Measurements from ENCODE around the gene CYP21A2. TPM values are rescaled to one million over a fixed set of nuclear protein-coding genes. Genes with fewer than 3 reads are reported as not detected.
"Not testable (repeated sequence)": the region's sequence is repeated elsewhere in the genome, so short reads cannot be mapped to it uniquely, and the experiment has no call there.

CYP21A2 gene
- total RNA-seq, 2 experiments from 2014 or later, result 0.16 to 0.27 TPM

GRCh38 chr6:32038878-32039277 lies 663 bp downstream of the CYP21A2 start:
- H3K9me3 Mint-ChIP-seq; H3K27ac Mint-ChIP-seq; H3K36me3 Mint-ChIP-seq (ENCODE audit: low read depth); H3K4me1 Mint-ChIP-seq (ENCODE audit: low read depth); CTCF ChIA-PET; H3K4me3 Mint-ChIP-seq; H3K27me3 Mint-ChIP-seq; ATAC-seq; POLR2A ChIA-PET; DNase-seq; intact Hi-C loops (cut with micrococcal nuclease): not testable (repeated sequence)

DNA sequence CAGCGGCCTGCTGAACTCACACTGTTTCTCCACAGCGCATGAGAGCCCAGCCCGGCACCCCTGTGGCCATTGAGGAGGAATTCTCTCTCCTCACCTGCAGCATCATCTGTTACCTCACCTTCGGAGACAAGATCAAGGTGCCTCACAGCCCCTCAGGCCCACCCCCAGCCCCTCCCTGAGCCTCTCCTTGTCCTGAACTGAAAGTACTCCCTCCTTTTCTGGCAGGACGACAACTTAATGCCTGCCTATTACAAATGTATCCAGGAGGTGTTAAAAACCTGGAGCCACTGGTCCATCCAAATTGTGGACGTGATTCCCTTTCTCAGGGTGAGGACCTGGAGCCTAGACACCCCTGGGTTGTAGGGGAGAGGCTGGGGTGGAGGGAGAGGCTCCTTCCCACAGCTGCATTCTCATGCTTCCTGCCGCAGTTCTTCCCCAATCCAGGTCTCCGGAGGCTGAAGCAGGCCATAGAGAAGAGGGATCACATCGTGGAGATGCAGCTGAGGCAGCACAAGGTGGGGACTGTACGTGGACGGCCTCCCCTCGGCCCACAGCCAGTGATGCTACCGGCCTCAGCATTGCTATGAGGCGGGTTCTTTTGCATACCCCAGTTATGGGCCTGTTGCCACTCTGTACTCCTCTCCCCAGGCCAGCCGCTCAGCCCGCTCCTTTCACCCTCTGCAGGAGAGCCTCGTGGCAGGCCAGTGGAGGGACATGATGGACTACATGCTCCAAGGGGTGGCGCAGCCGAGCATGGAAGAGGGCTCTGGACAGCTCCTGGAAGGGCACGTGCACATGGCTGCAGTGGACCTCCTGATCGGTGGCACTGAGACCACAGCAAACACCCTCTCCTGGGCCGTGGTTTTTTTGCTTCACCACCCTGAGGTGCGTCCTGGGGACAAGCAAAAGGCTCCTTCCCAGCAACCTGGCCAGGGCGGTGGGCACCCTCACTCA lies 1.4 kb downstream of the CYP21A2 start:
- not testable (repeated sequence) for H3K36me3 Mint-ChIP-seq (ENCODE audit: low read depth)

GRCh38 chr6:32040299-32041049 lies 2.3 kb downstream of the CYP21A2 start:
- DNase-seq; ATAC-seq; CTCF ChIA-PET; H3K27me3 Mint-ChIP-seq; H3K36me3 Mint-ChIP-seq (ENCODE audit: low read depth); H3K4me3 Mint-ChIP-seq; H3K9me3 Mint-ChIP-seq; intact Hi-C loops (cut with micrococcal nuclease); H3K4me1 Mint-ChIP-seq (ENCODE audit: low read depth); H3K27ac Mint-ChIP-seq; POLR2A ChIA-PET: not testable (repeated sequence)

More for the DNA sequence above, 1.4 kb downstream of the CYP21A2 start:
- H3K27me3 Mint-ChIP-seq; CTCF ChIA-PET; intact Hi-C loops (cut with micrococcal nuclease); ATAC-seq; H3K9me3 Mint-ChIP-seq; H3K4me1 Mint-ChIP-seq (ENCODE audit: low read depth); H3K4me3 Mint-ChIP-seq; POLR2A ChIA-PET; DNase-seq; H3K27ac Mint-ChIP-seq: not testable (repeated sequence)

GRCh38 chr6:32041050-32041321 lies 2.8 kb downstream of the CYP21A2 start:
- intact Hi-C loops (cut with micrococcal nuclease); POLR2A ChIA-PET; CTCF ChIA-PET; ATAC-seq; H3K27ac Mint-ChIP-seq; DNase-seq; H3K4me3 Mint-ChIP-seq; H3K9me3 Mint-ChIP-seq; H3K36me3 Mint-ChIP-seq (ENCODE audit: low read depth); H3K4me1 Mint-ChIP-seq (ENCODE audit: low read depth); H3K27me3 Mint-ChIP-seq: not testable (repeated sequence)

DNA sequence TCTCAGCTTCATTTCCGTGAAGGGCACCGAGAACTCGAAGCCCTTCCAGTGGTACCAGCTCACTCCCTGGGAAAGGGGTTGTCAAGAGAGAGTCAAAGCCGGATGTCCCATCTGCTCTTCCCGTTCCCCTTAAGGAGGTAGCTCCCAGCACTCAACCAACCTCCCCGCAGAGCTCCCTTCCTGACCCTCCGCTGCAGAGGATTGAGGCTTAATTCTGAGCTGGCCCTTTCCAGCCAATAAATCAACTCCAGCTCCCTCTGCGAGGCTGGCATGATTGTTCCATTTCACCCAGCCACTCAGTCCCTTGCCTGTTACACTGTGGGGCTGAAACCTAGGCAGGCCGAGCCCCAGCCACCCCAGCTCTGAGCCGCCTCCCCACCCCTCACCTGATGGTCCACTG lies 3.2 kb downstream of the CYP21A2 start:
- H3K4me1 Mint-ChIP-seq (ENCODE audit: low read depth); H3K36me3 Mint-ChIP-seq (ENCODE audit: low read depth); DNase-seq; H3K27me3 Mint-ChIP-seq; POLR2A ChIA-PET; ATAC-seq; H3K4me3 Mint-ChIP-seq; CTCF ChIA-PET; H3K27ac Mint-ChIP-seq; intact Hi-C loops (cut with micrococcal nuclease); H3K9me3 Mint-ChIP-seq: not testable (repeated sequence)

DNA sequence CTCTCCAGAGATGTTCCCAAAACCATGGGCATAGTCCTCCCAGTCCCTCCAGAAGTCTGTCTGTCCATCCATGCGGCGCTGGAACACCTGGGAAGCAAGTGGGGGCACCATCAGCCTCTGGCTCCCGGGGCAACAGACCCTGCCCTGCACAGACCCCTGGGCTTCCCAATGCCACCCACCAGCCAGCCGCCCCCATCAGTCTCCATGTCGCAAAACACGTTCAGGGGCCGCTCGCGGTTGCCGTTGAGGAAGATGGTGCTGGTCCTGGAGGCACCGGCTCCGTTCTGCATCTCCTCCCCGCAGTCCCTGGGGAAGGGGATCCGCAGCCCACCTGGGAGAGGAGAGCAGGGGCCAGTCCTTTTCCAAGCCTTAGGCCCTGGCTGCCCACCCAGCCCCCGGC lies 4.1 kb downstream of the CYP21A2 start:
- H3K36me3 Mint-ChIP-seq (ENCODE audit: low read depth); H3K27ac Mint-ChIP-seq; CTCF ChIA-PET; ATAC-seq; POLR2A ChIA-PET; H3K4me3 Mint-ChIP-seq; H3K9me3 Mint-ChIP-seq; H3K4me1 Mint-ChIP-seq (ENCODE audit: low read depth); intact Hi-C loops (cut with micrococcal nuclease); H3K27me3 Mint-ChIP-seq; DNase-seq: not testable (repeated sequence)

DNA sequence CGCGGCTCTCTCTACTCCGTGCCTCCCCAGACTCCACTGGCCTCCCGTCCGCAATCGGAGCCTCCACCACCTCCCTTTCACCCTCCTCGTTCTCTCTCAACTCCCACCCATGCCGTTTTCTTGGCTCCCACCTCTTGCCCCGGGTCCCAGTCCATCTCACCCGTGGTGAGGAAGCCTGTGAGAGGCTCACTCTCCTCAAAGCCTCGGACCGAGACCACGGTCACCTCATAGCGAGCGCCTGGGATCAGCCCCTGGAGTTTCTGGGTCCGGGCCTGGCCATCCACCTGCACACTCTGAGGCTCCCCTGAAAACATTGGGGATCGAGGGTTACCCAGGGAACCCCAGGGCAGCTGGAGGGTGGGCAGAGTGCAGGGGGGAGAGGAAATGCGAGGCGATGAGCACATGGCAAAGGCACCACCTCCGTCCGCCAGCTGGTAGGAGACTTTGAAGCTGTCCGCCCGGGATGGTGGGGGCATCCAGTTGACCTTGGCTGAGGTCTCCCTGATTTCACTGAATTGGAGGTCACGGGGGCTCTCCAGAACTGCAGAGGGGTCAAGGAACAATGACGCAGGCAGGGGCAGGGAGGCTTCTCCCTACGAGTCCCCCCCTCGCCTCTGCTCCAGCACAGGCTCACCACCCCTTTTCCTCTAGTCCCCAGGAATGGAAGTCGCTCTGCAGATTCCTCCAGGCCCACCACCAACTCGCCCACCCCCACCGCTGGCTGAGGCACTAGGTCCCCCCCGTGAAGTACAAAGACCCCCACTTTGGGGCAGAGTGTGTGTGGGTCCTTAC lies 5.6 kb downstream of the CYP21A2 start:
- CTCF ChIA-PET; H3K9me3 Mint-ChIP-seq; H3K36me3 Mint-ChIP-seq (ENCODE audit: low read depth); ATAC-seq; POLR2A ChIA-PET; H3K4me1 Mint-ChIP-seq (ENCODE audit: low read depth); DNase-seq; H3K27me3 Mint-ChIP-seq; intact Hi-C loops (cut with micrococcal nuclease); H3K4me3 Mint-ChIP-seq; H3K27ac Mint-ChIP-seq: not testable (repeated sequence)

GRCh38 chr6:32044916-32045315 lies 6.7 kb downstream of the CYP21A2 start:
- CTCF ChIA-PET; H3K27ac Mint-ChIP-seq; ATAC-seq; H3K4me3 Mint-ChIP-seq; intact Hi-C loops (cut with micrococcal nuclease); DNase-seq; H3K4me1 Mint-ChIP-seq (ENCODE audit: low read depth); H3K36me3 Mint-ChIP-seq (ENCODE audit: low read depth); H3K9me3 Mint-ChIP-seq; H3K27me3 Mint-ChIP-seq; POLR2A ChIA-PET: not testable (repeated sequence)

All from activated CD8-positive, alpha-beta T cell treated with anti-CD3 and anti-CD28 coated beads for 36 hours (primary cell).